Hepatocyte (in vitro differentiated cells): ENCODE data around the gene UBXN4. TPM values are rescaled to one million over a fixed set of nuclear protein-coding genes. Genes with fewer than 3 reads are reported as not detected.
"Not testable (repeated sequence)": the region's sequence is repeated elsewhere in the genome, so short reads cannot be mapped to it uniquely, and the experiment has no call there.

Experiments
- DNase-seq: peaks from one replicate; pipeline ENCODE4 v3.0.0-alpha.2; 2016; ENCODE audit warnings: low spot score
- H2AFZ ChIP-seq: fragments of 200-600 bp; sonication (generic); 2 replicates; pipeline ENCODE4 v1.6.0; 2016; ENCODE audit warnings: antibody characterized with exemption, mild to moderate bottlenecking
- H3K27ac ChIP-seq: fragments of 200-600 bp; sonication (generic); 2 replicates; pipeline ENCODE4 v1.5.1; 2016; ENCODE audit warnings: mild to moderate bottlenecking
- H3K27me3 ChIP-seq: fragments of 200-600 bp; sonication (generic); 2 replicates; pipeline ENCODE4 v1.6.1; 2016
- H3K36me3 ChIP-seq: fragments of 200-600 bp; sonication (generic); replicated peaks from 2 replicates; pipeline ENCODE4 v1.5.1; 2016; ENCODE audit warnings: low read depth; ENCODE audit not compliant: insufficient read depth
- H3K4me1 ChIP-seq: fragments of 200-600 bp; sonication (generic); 2 replicates; pipeline ENCODE4 v1.5.1; 2016; ENCODE audit warnings: mild to moderate bottlenecking, moderate library complexity; ENCODE audit not compliant: insufficient read depth
- H3K4me2 ChIP-seq: fragments of 200-600 bp; sonication (generic); 2 replicates; pipeline ENCODE4 v1.6.0; 2016
- H3K4me3 ChIP-seq: fragments of 200-600 bp; sonication (generic); 2 replicates; pipeline ENCODE4 v1.5.1; 2016; ENCODE audit warnings: mild to moderate bottlenecking
- H3K79me2 ChIP-seq: fragments of 200-600 bp; sonication (generic); 2 replicates; pipeline ENCODE4 v1.6.0; 2017; ENCODE audit warnings: mild to moderate bottlenecking
- H3K9me2 ChIP-seq: fragments of 200-600 bp; sonication (generic); replicated peaks from 2 replicates; pipeline ENCODE4 v1.6.0; 2017; ENCODE audit warnings: mild to moderate bottlenecking; ENCODE audit not compliant: insufficient read depth
- H3K9me3 ChIP-seq: fragments of 200-600 bp; sonication (generic); 2 replicates; pipeline ENCODE4 v1.5.1; 2016; ENCODE audit warnings: low read depth, mild to moderate bottlenecking
- H4K20me1 ChIP-seq: fragments of 200-600 bp; sonication (generic); 2 replicates; pipeline ENCODE4 v1.6.0; 2016; ENCODE audit warnings: mild to moderate bottlenecking; ENCODE audit not compliant: insufficient read depth, poor library complexity, severe bottlenecking
- EZH2 ChIP-seq: fragments of 200-600 bp; sonication (generic); IDR thresholded peaks from 2 replicates; pipeline ENCODE4 v1.6.1; 2016; ENCODE audit warnings: antibody characterized with exemption, mild to moderate bottlenecking, borderline replicate concordance
- EZH2phosphoT487 ChIP-seq: fragments of 200-600 bp; sonication (generic); IDR thresholded peaks from one replicate; pipeline ENCODE4 v1.6.1; 2018; ENCODE audit warnings: antibody characterized with exemption, mild to moderate bottlenecking, low read depth, moderate library complexity; ENCODE audit not compliant: unreplicated experiment, severe bottlenecking
- WGBS: methylation state at CpG from one replicate; pipeline ENCODE4 v1.1.6; 2016; ENCODE audit warnings: low lambda C conversion rate; ENCODE audit errors: missing lambda C conversion rate; 5-methylcytosine and 5-hydroxymethylcytosine counted together
- polyA plus RNA-seq: library from polyadenylated mRNA; unstranded; fragments of >200 nt; fragmentation: Nextera tagmentation; extraction: Ambion mirVana; gene quantifications from 2 replicates; pipeline ENCODE4 v1.2.1, GENCODE V29; 2016
- total RNA-seq: library from RNA; depleted of rRNA; stranded (reverse); fragments of >200 nt; gene quantifications from 2 replicates; pipeline ENCODE4 v1.2.3, GENCODE V29; 2014
- TF ChIP-seq, protein P1 (sequence below): fragments of 200-600 bp; sonication (generic); IDR thresholded peaks from 2 replicates; pipeline ENCODE4 v1.5.1; 2016; ENCODE audit warnings: antibody characterized with exemption, mild to moderate bottlenecking; ENCODE audit not compliant: poor library complexity

UBXN4 gene
- total and polyA plus RNA-seq, 2 experiments from 2014 or later, result 111 to 244 TPM

DNA sequence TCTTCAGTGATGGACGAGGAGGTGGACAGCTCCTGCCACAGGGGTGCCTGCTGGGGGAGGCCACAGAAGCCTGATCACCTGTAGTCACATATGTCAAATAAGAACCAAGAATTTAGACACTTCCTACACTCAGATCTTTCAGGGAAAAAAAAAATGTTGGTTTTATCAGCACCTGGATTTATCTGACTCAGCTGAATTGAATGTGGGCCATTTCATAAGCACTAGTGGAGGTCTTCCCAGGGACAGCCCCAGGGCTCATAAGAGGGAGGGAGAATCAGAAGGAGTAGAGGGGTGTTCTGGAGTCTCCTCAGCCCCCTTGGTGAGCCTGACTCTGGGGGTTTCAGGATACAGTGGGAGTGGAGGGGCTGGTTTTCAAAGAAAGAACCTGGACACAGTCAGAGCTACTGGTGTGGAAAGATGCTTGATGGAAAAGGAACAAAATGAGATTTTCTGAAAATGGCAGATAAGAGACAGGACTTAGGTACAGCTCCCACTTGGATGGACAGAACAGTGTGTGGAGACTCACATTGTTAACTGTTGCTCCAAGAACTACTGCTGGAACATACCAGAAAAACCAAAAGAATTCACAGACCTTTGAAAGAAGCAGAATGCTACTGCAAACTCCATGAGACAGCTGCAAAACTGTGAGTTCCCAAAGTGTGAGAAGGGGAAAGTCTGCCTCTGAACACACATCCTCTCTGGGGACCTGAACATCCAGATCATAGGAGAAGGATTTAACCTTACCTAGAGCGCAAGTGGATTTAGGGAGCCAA, 49.9 kb downstream of the UBXN4 start:
- 88% methylated on average over 2 of the region's 2 CpGs for WGBS
- H3K9me3 ChIP-seq, result no peaks in the 10 kb centered on the region

DNA sequence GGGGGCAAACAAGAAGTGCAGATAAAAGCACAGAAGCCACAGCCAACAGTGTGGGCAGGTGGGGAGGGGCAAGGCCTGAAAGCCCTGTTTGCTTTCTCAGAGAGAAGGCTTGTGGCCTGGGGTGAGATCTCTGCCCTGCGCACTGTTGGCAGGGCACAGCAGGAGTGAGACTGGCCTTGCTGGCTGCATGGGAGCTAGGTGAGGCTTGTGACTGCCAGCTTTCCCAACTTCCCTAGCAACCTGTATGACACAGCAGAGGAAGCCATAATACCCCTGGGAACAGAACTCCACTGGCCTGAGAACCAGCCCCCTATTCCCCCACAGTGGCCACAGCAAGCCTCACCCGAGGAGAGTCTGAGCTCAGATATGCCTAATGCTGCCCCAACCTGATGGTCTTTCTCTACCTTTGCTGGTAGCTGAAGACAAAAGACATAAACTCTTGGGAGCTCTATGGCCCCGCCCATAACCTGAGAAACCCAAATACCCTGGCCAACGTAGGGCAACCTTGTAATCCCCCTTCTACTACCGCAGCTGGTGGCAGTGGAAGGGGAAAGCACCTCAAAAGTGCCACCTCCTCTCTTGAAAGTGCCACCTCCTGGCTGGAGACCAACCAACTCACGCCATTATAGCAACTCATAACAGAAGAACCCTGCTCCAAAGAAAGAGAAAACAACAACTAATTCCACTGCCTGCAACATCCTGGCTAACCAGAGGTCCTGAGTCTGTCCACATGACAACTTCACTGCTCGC, 50.9 kb downstream of the UBXN4 start:
- Histone ChIP-seq H3K9me2 (no peaks in the 10 kb centered on the region), H3K9me3 (no peaks in the 10 kb centered on the region), H3K4me1 (no peaks in the 10 kb centered on the region), H3K4me2 (no peak overlapping the region), H3K79me2 (no peaks in the 10 kb centered on the region), H3K4me3 (no peak overlapping the region), H4K20me1 (no peaks in the 10 kb centered on the region), H2AFZ (no peak overlapping the region), H3K27ac (no peak overlapping the region), H3K36me3 (no peaks in the 10 kb centered on the region), H3K27me3 (no peaks in the 10 kb centered on the region)
- no peak for DNase-seq
- TF ChIP-seq, protein P1, sequence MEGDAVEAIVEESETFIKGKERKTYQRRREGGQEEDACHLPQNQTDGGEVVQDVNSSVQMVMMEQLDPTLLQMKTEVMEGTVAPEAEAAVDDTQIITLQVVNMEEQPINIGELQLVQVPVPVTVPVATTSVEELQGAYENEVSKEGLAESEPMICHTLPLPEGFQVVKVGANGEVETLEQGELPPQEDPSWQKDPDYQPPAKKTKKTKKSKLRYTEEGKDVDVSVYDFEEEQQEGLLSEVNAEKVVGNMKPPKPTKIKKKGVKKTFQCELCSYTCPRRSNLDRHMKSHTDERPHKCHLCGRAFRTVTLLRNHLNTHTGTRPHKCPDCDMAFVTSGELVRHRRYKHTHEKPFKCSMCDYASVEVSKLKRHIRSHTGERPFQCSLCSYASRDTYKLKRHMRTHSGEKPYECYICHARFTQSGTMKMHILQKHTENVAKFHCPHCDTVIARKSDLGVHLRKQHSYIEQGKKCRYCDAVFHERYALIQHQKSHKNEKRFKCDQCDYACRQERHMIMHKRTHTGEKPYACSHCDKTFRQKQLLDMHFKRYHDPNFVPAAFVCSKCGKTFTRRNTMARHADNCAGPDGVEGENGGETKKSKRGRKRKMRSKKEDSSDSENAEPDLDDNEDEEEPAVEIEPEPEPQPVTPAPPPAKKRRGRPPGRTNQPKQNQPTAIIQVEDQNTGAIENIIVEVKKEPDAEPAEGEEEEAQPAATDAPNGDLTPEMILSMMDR, result no peak
- TF ChIP-seq EZH2phosphoT487 (no peak), EZH2 (no peak)
- 90% methylated on average over 7 of the region's 7 CpGs for WGBS

More for the DNA sequence above, 49.9 kb downstream of the UBXN4 start:
- no peaks in the 10 kb centered on the region for H3K36me3 ChIP-seq
- no peak overlapping the region for H2AFZ ChIP-seq
- TF ChIP-seq EZH2phosphoT487, result no peak
- TF ChIP-seq, protein P1, result no peak
- TF ChIP-seq EZH2, result no peak
- no peaks in the 10 kb centered on the region for H3K4me1 ChIP-seq
- H4K20me1 ChIP-seq, result no peaks in the 10 kb centered on the region
- no peak overlapping the region for H3K4me3 ChIP-seq
- no peak for DNase-seq
- no peaks in the 10 kb centered on the region for H3K9me2 ChIP-seq
- H3K79me2 ChIP-seq, result no peaks in the 10 kb centered on the region
- no peak overlapping the region for H3K27ac ChIP-seq
- no peak overlapping the region for H3K4me2 ChIP-seq
- no peaks in the 10 kb centered on the region for H3K27me3 ChIP-seq

DNA sequence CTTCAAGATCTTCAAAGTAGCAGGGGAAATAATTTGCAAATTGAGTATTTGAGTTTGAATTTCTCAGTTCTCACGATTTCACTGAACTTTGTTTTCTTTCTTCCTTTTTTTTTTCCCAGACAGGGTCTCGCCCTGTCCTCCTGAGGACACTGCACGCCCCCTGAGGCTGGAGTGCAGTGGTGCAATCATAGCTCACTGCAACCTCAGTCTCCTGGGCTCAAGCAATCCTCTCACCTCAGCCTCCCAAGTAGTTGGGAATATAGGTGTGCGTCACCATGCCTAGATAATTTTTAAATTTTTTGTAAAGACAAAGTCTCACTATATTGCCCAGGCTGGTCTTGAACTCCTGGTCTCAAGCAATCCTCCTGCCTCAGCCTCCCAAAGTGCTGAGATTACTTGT, 54.0 kb downstream of the UBXN4 start:
- not testable (repeated sequence) for H3K4me1 ChIP-seq, DNase-seq, H3K27ac ChIP-seq, H3K27me3 ChIP-seq, H3K4me3 ChIP-seq, H3K79me2 ChIP-seq, H2AFZ ChIP-seq, H3K36me3 ChIP-seq, H3K9me2 ChIP-seq, H3K4me2 ChIP-seq, H4K20me1 ChIP-seq, H3K9me3 ChIP-seq
- WGBS, result 85% methylated on average over 4 of the region's 4 CpGs

DNA sequence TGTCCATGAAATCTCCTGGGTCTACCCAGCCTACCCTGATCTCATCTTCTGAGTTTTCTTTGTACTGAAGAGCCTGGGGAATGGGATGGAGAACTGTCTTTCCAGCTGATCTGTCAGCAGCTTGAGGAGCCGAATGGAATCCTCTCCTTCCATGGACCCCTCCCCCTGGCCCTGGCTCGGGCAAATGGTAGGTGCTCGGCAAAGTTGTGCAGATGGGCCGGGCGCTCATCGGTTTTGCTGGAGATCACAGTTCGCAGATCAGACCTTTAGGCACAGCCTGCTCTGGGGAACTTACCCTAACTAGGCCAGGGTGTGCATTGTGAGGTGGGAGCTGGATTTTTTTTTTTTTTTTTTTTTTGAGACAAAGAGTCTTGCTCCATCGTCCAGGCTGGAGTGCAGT, 55.0 kb downstream of the UBXN4 start:
- WGBS, result 97% methylated on average over 8 of the region's 8 CpGs

More for the DNA sequence above, 55.0 kb downstream of the UBXN4 start:
- H2AFZ ChIP-seq, result no peak overlapping the region
- no peaks in the 10 kb centered on the region for H3K36me3 ChIP-seq
- no peak for DNase-seq
- no peak overlapping the region for H3K4me3 ChIP-seq
- TF ChIP-seq, protein P1, result no peak
- no peak for TF ChIP-seq EZH2phosphoT487
- TF ChIP-seq EZH2, result no peak
- no peaks in the 10 kb centered on the region for H3K4me1 ChIP-seq
- no peaks in the 10 kb centered on the region for H3K9me3 ChIP-seq
- H3K27ac ChIP-seq, result no peak overlapping the region
- no peaks in the 10 kb centered on the region for H3K9me2 ChIP-seq
- no peaks in the 10 kb centered on the region for H3K27me3 ChIP-seq
- no peaks in the 10 kb centered on the region for H3K79me2 ChIP-seq
- no peaks in the 10 kb centered on the region for H4K20me1 ChIP-seq
- no peak overlapping the region for H3K4me2 ChIP-seq
